Ectodermal cell (in vitro differentiated cells): ENCODE measurements around the gene POLN.

Source experiments
- H3K27ac ChIP-seq: 2 replicates; pipeline ENCODE4 v1.7.0; 2013; ENCODE audit warnings: mild to moderate bottlenecking, low read depth, low read length; ENCODE audit not compliant: insufficient read depth, poor library complexity, severe bottlenecking
- H3K27me3 ChIP-seq: 2 replicates; pipeline ENCODE4 v1.7.0; 2013; ENCODE audit warnings: mild to moderate bottlenecking, low read length; ENCODE audit not compliant: insufficient read depth, control insufficient read depth, poor library complexity, severe bottlenecking
- H3K36me3 ChIP-seq: one replicate; pipeline ENCODE4 v1.7.0; 2013; ENCODE audit warnings: low read length; ENCODE audit not compliant: control insufficient read depth, insufficient read depth
- H3K4me1 ChIP-seq: one replicate; pipeline ENCODE4 v1.7.0; 2013; ENCODE audit warnings: low read length; ENCODE audit not compliant: control insufficient read depth, insufficient read depth
- H3K4me3 ChIP-seq: 2 replicates; pipeline ENCODE4 v1.7.0; 2013; ENCODE audit warnings: low read depth, low read length, control low read depth; ENCODE audit not compliant: insufficient read depth
- H3K9me3 ChIP-seq: 2 replicates; pipeline ENCODE4 v1.7.0; 2013; ENCODE audit warnings: mild to moderate bottlenecking, low read length, moderate library complexity; ENCODE audit not compliant: control insufficient read depth
- WGBS, 2 experiments: methylation state at CpG; one replicate each; pipeline ENCODE4 v1.1.7; 2013; ENCODE audit warnings: missing lambda C conversion rate in 2 of 2; 5-methylcytosine and 5-hydroxymethylcytosine counted together

POLN gene

DNA sequence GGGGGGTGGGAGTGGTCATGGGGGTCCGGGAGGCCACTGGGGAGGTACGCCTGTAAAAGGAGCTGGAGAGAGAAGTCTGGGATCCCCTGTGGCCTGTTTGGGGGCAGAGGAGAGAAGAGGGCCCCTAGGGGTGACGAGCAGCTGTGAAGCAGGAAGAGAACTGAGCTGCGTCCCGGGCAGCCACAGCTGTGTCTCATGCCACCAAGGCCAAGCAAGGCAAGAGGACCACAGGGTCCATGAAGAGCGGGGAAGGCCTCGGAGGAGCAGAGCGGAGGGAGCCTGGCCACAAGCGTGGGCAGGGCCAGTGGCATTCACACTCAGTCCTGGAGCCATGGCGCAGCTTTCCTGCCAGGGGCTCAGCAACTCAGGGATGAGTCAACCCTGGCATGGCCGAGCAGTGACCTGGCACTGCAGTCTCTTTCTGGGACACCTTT lies 196.4 kb downstream of the POLN start:
- 89 to 90% methylated on average over 11 of the region's 11 CpGs for WGBS, 2 experiments
- H3K27ac ChIP-seq = no peak overlapping the region

GRCh38 chr4:2044542-2045517 lies 197.1 kb downstream of the POLN start:
- 92 to 94% methylated on average over 18 of the region's 18 CpGs for WGBS, 2 experiments
- H3K4me1 ChIP-seq = no peaks in the 10 kb centered on the region

More for the DNA sequence above, 196.4 kb downstream of the POLN start:
- peaks cover 25% of the 10 kb centered on the region for H3K27me3 ChIP-seq
- no peak overlapping the region for H3K4me3 ChIP-seq
- peaks cover 6% of the 10 kb centered on the region for H3K36me3 ChIP-seq
- no peaks in the 10 kb centered on the region for H3K9me3 ChIP-seq
- no peaks in the 10 kb centered on the region for H3K4me1 ChIP-seq

GRCh38 chr4:2044119-2044485 lies 197.8 kb downstream of the POLN start:
- no peak overlapping the region for H3K27ac ChIP-seq
- 91 to 96% methylated on average over 6 of the region's 6 CpGs for WGBS, 2 experiments
- H3K27me3 ChIP-seq = peaks cover 40% of the 10 kb centered on the region
- H3K9me3 ChIP-seq = no peaks in the 10 kb centered on the region
- H3K4me3 ChIP-seq = no peak overlapping the region
- H3K4me1 ChIP-seq = no peaks in the 10 kb centered on the region
- H3K36me3 ChIP-seq = peaks cover 6% of the 10 kb centered on the region

More at GRCh38 chr4:2044542-2045517, 197.1 kb downstream of the POLN start:
- H3K27ac ChIP-seq = no peak overlapping the region
- no peak overlapping the region for H3K4me3 ChIP-seq
- H3K9me3 ChIP-seq = no peaks in the 10 kb centered on the region
- H3K36me3 ChIP-seq = peaks cover 6% of the 10 kb centered on the region
- H3K27me3 ChIP-seq = peaks cover 32% of the 10 kb centered on the region

GRCh38 chr4:2043396-2044118 lies 198.4 kb downstream of the POLN start:
- WGBS, 2 experiments = 93 to 94% methylated on average over 18 of the region's 18 CpGs
- Histone ChIP-seq H3K4me3 (no peak overlapping the region), H3K4me1 (no peaks in the 10 kb centered on the region), H3K27me3 (peaks cover 45% of the 10 kb centered on the region), H3K27ac (no peak overlapping the region), H3K9me3 (no peaks in the 10 kb centered on the region), H3K36me3 (peaks cover 6% of the 10 kb centered on the region)

DNA sequence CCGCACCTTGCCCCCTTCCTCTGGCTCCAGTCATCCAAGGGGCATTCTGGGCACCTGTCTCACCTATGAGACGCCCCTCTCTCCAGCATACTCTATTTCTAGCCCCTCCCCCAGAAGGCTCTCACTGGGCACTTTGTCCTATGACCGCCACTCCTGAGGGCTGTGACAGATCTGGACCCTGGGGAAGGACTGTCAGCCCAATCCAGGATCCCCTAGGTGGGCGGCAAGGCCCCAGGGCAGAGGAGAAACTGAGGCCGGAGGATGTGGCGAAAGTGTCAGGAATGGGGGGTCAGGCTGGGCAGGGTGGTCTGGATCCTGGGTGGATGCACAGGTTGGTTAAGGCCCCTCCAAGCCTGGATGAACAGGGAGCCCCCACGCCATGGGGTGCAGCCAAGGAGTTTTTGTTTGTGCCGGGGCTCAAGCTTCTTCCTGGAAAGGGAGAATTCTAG lies 198.9 kb downstream of the POLN start:
- peaks cover 49% of the 10 kb centered on the region for H3K27me3 ChIP-seq
- H3K36me3 ChIP-seq = peaks cover 6% of the 10 kb centered on the region
- WGBS, 2 experiments = 76 to 81% methylated on average over 8 of the region's 8 CpGs
- no peaks in the 10 kb centered on the region for H3K9me3 ChIP-seq
- peak overlapping the region; percentile 74 for H3K4me3 ChIP-seq
- H3K4me1 ChIP-seq = no peaks in the 10 kb centered on the region
- H3K27ac ChIP-seq = no peak overlapping the region

DNA sequence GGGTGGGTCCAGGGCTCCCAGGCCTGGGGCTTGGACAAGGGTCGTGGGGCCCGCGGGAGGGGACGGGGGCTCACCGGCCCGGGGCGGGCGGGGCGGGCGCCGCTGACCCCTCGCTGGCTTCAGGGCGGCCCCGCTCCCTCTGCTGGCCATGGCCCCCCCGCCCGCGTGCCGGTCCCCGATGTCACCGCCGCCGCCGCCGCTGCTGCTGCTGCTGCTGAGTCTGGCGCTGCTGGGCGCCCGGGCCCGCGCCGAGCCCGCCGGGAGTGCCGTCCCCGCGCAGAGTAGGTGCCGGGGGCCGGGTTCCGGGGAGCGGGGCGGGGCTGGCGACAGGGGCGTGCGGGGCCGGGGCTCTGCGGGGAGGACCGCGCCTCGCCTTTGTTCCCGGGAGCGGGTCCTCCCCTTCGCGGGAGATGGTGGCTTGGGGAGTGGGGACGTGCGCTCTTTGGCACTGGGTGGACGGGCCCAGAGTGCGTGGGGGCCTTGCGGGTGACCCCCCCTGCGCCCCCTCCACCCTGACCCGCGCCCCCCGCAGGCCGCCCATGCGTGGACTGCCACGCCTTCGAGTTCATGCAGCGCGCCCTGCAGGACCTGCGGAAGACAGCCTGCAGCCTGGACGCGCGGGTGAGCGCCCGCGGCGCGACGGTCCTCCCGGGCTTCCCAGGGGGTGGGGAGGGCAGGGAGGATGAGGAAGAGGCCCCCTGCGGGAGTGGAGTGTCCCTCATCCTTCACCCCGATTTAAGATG lies 199.5 kb downstream of the POLN start:
- 2 to 3% methylated on average over 80 of the region's 80 CpGs for WGBS, 2 experiments
- H3K4me3 ChIP-seq = peak overlapping the region; percentile 74
- no peaks in the 10 kb centered on the region for H3K4me1 ChIP-seq
- peaks cover 6% of the 10 kb centered on the region for H3K36me3 ChIP-seq
- no peak overlapping the region for H3K27ac ChIP-seq
- no peaks in the 10 kb centered on the region for H3K9me3 ChIP-seq
- peaks cover 49% of the 10 kb centered on the region for H3K27me3 ChIP-seq

GRCh38 chr4:2041239-2042130 lies 200.4 kb downstream of the POLN start:
- H3K36me3 ChIP-seq = peaks cover 6% of the 10 kb centered on the region
- H3K27me3 ChIP-seq = peaks cover 56% of the 10 kb centered on the region
- no peaks in the 10 kb centered on the region for H3K4me1 ChIP-seq
- no peaks in the 10 kb centered on the region for H3K9me3 ChIP-seq
- 1% methylated on average over 94 of the region's 94 CpGs for WGBS, 2 experiments
- H3K27ac ChIP-seq = no peak overlapping the region
- H3K4me3 ChIP-seq = peak overlapping the region; percentile 74

GRCh38 chr4:2040391-2041238 lies 201.3 kb downstream of the POLN start:
- no peaks in the 10 kb centered on the region for H3K9me3 ChIP-seq
- H3K4me1 ChIP-seq = no peaks in the 10 kb centered on the region
- peaks cover 6% of the 10 kb centered on the region for H3K36me3 ChIP-seq
- no peak overlapping the region for H3K27ac ChIP-seq
- peaks cover 57% of the 10 kb centered on the region for H3K27me3 ChIP-seq
- WGBS, 2 experiments = 11 to 12% methylated on average over 91 of the region's 91 CpGs
- H3K4me3 ChIP-seq = peak overlapping the region; percentile 74
